Measurements from ENCODE around the gene APOBEC3H.

The APOBEC3H gene

GRCh38 chr22:39115570-39115969 lies 18.5 kb downstream of the APOBEC3H start:
- no peak for TF ChIP-seq SIN3A (IDR thresholded peaks at IDR 0.05; ENCODE audit: borderline replicate concordance, insufficient read depth, low read length)
- TF ChIP-seq REST (IDR thresholded peaks at IDR 0.05; ENCODE audit: insufficient read depth in 1 of 2, low read depth in 2 of 2, low read length in 2 of 2): no peak
- no peak for TF ChIP-seq FOXP2 (optimal IDR thresholded peaks at IDR 0.05; ENCODE audit: borderline replicate concordance, extremely low read depth, extremely low read length, insufficient read depth)
- TF ChIP-seq POLR2AphosphoS5 (IDR thresholded peaks at IDR 0.05; ENCODE audit: low read depth, low read length): no peak
- no peak for TF ChIP-seq TAF1 (IDR thresholded peaks at IDR 0.05; ENCODE audit: borderline replicate concordance, insufficient read depth, low read length)

GRCh38 chr22:39115977-39116621 lies 19.1 kb downstream of the APOBEC3H start:
- TF ChIP-seq SIN3A (IDR thresholded peaks at IDR 0.05; ENCODE audit: borderline replicate concordance, insufficient read depth, low read length): no peak
- TF ChIP-seq POLR2AphosphoS5 (IDR thresholded peaks at IDR 0.05; ENCODE audit: low read depth, low read length): no peak

DNA sequence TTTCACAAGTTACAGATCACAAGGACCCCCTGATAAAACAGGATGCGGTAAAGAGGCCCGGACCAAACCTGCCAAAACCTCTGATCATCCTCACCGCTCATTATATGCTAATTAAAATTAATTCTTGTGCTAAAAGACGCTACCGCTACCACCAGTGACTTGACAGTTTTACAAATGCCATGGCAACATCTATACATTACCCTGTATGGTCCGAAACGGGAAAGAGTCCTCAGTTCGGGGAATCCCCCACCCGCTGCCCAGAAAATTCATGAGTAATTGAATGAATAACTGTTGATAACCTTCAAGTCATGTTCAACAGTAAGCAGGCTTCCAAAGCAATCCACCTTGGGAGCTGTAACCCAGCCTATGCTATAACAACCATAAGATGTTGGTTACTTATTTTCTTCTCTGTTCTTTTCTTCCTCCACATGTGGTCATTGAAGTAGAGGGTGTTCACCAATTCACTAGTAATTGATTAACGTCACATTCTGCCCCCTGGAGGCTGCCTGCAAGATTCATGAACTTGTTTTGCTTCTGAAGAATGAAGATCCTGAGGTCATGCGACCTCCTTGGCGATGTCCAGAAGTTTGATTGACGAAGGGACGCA lies 20.6 kb downstream of the APOBEC3H start:
- TF ChIP-seq TAF1 (IDR thresholded peaks at IDR 0.05; ENCODE audit: borderline replicate concordance, insufficient read depth, low read length) (no peak), SIN3A (IDR thresholded peaks at IDR 0.05; ENCODE audit: borderline replicate concordance, insufficient read depth, low read length) (no peak), FOXP2 (optimal IDR thresholded peaks at IDR 0.05; ENCODE audit: borderline replicate concordance, extremely low read depth, extremely low read length, insufficient read depth) (no peak), REST (IDR thresholded peaks at IDR 0.05; ENCODE audit: insufficient read depth in 1 of 2, low read depth in 2 of 2, low read length in 2 of 2) (no peak), POLR2AphosphoS5 (IDR thresholded peaks at IDR 0.05; ENCODE audit: low read depth, low read length) (no peak)

DNA sequence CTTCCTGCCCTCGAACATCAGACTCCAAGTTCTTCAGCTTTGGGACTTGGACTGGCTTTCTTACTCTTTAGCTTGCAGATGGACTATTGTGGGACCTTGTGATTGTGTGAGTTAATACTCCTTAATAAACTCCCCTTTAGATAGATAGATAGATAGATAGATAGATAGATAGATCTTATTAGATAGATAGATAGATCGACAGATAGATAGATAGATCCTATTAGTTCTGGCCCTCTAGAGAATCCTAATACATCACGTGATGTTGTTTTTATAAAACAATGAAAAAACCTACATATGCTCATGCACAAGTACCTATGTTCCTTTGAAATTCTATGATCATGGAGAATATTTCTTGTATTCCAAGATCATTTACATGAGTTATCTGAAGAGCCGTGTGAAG lies 23.9 kb downstream of the APOBEC3H start:
- TF ChIP-seq SIN3A (IDR thresholded peaks at IDR 0.05; ENCODE audit: borderline replicate concordance, insufficient read depth, low read length): no peak
- no peak for TF ChIP-seq FOXP2 (optimal IDR thresholded peaks at IDR 0.05; ENCODE audit: borderline replicate concordance, extremely low read depth, extremely low read length, insufficient read depth)
- no peak for TF ChIP-seq TAF1 (IDR thresholded peaks at IDR 0.05; ENCODE audit: borderline replicate concordance, insufficient read depth, low read length)
- no peak for TF ChIP-seq REST (IDR thresholded peaks at IDR 0.05; ENCODE audit: insufficient read depth in 1 of 2, low read depth in 2 of 2, low read length in 2 of 2)
- no peak for TF ChIP-seq POLR2AphosphoS5 (IDR thresholded peaks at IDR 0.05; ENCODE audit: low read depth, low read length)

DNA sequence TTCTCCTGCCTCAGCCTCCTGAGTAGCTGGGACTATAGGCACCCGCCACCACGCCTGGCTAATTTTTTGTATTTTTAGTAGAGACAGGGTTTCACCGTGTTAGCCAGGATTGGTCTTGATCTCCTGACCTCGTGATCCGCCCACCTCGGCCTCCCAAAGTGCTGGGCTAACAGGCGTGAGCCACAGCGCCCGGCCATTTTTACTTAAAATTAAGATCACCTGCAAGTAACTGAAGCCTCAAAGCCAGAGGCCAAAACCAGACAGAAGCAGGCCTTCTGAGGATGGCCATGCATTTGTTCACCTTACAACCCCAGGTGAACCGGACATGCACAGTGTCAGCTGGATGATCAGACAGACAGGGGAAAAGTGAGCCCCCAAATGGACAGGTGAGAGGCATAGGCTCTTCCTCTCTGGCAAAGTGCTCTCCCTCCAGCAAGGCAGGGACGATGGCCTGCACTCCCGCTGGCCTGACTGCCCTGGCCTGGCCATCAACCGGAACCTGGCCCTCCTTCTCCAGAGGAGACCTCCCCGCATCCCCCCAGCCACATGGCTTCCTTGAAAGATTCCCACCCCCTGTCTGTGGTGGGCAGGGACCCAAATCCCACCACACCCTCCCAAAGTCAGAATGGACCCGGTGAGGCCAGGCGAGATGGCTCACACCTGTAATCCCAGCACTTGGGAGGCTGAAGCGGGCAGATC lies 25.9 kb downstream of the APOBEC3H start:
- TF ChIP-seq FOXP2 (optimal IDR thresholded peaks at IDR 0.05; ENCODE audit: borderline replicate concordance, extremely low read depth, extremely low read length, insufficient read depth) (no peak), TAF1 (IDR thresholded peaks at IDR 0.05; ENCODE audit: borderline replicate concordance, insufficient read depth, low read length) (no peak), REST (IDR thresholded peaks at IDR 0.05; ENCODE audit: insufficient read depth in 1 of 2, low read depth in 2 of 2, low read length in 2 of 2) (no peak), POLR2AphosphoS5 (IDR thresholded peaks at IDR 0.05; ENCODE audit: low read depth, low read length) (no peak), SIN3A (IDR thresholded peaks at IDR 0.05; ENCODE audit: borderline replicate concordance, insufficient read depth, low read length) (no peak)
